Measurements from ENCODE around the gene DPPA5.

DNA sequence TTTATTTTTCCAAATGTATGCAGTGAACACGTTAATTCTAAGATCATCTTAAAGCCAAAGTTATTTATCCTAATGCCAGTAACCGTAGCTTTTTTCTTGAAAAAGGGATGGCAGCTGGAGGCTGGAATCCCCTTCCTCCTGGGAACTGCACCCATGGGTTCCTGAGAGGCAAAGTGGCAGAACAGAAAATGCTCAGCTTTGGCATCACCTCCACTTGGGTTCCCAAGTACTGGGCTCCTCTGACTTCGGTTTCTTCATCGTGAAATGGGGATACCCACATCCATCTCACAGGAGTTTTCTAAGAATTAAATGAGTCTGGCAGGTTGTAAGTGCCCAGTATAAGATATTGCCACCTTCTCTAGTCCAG, 34.3 kb upstream of the DPPA5 start:
- TF ChIP-seq POLR2A (IDR thresholded peaks at IDR 0.05; ENCODE audit: low read length) (no peak), GATA1 (IDR thresholded peaks at IDR 0.05; ENCODE audit: low read depth, low read length) (no peak)
